Measurements from ENCODE around the gene GPC6. TPM values are rescaled to one million over a fixed set of nuclear protein-coding genes. Genes with fewer than 3 reads are reported as not detected.

GPC6 gene
- total and polyA plus RNA-seq, 4 donors: 5.9 to 29.1 (median 18.2) TPM

DNA sequence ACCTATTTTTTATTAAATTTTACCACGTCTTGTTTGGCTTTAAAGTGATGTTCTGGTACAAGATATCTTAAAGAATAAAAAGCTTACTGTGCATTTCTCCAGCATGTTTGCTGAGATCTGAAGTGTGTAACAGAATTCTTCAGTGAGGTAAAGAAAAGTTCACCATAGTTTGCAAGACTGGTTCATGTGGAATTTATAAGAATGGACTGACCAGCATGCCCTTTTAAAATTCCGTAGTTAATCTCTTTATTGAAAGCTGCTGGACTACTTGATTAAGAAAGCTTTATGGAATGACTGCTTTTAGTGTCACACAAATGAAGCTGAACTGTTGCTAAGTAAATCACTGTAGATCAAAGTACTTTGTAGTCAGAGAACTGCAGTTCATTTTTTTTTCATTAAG, 119.2 kb downstream of the GPC6 start:
- no peaks in the 10 kb centered on the region for H3K36me3 ChIP-seq (ENCODE audit: control insufficient read depth in 4 of 4, insufficient read depth in 3 of 4, low read depth in 1 of 4, low read length in 3 of 4)
- no peak overlapping the region for H3K4me3 ChIP-seq (ENCODE audit: low read depth in 1 of 3, low read length in 3 of 3)
- WGBS: 90% methylated on average over 2 of the region's 2 CpGs
- no peak overlapping the region for H3K27ac ChIP-seq (ENCODE audit: low read depth in 1 of 2, low read length in 2 of 2)
- no peak for DNase-seq (ENCODE audit: low spot score)
- no peaks in the 10 kb centered on the region for H3K4me1 ChIP-seq (ENCODE audit: control insufficient read depth in 4 of 4, insufficient read depth in 4 of 4, low read length in 3 of 4)
- H3K9me3 ChIP-seq (ENCODE audit: control insufficient read depth in 4 of 4, low read length in 3 of 4): peaks cover 0 to 2% (median under 1%) of the 10 kb centered on the region in 4 donors
- H3K9ac ChIP-seq (ENCODE audit: low read depth in 1 of 2, low read length in 2 of 2): no peak overlapping the region
- TF ChIP-seq, protein P1, sequence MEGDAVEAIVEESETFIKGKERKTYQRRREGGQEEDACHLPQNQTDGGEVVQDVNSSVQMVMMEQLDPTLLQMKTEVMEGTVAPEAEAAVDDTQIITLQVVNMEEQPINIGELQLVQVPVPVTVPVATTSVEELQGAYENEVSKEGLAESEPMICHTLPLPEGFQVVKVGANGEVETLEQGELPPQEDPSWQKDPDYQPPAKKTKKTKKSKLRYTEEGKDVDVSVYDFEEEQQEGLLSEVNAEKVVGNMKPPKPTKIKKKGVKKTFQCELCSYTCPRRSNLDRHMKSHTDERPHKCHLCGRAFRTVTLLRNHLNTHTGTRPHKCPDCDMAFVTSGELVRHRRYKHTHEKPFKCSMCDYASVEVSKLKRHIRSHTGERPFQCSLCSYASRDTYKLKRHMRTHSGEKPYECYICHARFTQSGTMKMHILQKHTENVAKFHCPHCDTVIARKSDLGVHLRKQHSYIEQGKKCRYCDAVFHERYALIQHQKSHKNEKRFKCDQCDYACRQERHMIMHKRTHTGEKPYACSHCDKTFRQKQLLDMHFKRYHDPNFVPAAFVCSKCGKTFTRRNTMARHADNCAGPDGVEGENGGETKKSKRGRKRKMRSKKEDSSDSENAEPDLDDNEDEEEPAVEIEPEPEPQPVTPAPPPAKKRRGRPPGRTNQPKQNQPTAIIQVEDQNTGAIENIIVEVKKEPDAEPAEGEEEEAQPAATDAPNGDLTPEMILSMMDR (IDR thresholded peaks at IDR 0.05; ENCODE audit: low read depth, low read length, missing input control): no peak
- TF ChIP-seq HNF4A (conservative IDR thresholded peaks at IDR 0.05) (no peak), EGR1 (IDR thresholded peaks at IDR 0.05; ENCODE audit: low read depth in 2 of 2) (no peak), RXRA (IDR thresholded peaks at IDR 0.05) (no peak), FOXA1 (IDR thresholded peaks at IDR 0.05) (no peak), RAD21 (IDR thresholded peaks at IDR 0.05) (no peak), FOXA2 (IDR thresholded peaks at IDR 0.05) (no peak)
- TF ChIP-seq, protein P2, sequence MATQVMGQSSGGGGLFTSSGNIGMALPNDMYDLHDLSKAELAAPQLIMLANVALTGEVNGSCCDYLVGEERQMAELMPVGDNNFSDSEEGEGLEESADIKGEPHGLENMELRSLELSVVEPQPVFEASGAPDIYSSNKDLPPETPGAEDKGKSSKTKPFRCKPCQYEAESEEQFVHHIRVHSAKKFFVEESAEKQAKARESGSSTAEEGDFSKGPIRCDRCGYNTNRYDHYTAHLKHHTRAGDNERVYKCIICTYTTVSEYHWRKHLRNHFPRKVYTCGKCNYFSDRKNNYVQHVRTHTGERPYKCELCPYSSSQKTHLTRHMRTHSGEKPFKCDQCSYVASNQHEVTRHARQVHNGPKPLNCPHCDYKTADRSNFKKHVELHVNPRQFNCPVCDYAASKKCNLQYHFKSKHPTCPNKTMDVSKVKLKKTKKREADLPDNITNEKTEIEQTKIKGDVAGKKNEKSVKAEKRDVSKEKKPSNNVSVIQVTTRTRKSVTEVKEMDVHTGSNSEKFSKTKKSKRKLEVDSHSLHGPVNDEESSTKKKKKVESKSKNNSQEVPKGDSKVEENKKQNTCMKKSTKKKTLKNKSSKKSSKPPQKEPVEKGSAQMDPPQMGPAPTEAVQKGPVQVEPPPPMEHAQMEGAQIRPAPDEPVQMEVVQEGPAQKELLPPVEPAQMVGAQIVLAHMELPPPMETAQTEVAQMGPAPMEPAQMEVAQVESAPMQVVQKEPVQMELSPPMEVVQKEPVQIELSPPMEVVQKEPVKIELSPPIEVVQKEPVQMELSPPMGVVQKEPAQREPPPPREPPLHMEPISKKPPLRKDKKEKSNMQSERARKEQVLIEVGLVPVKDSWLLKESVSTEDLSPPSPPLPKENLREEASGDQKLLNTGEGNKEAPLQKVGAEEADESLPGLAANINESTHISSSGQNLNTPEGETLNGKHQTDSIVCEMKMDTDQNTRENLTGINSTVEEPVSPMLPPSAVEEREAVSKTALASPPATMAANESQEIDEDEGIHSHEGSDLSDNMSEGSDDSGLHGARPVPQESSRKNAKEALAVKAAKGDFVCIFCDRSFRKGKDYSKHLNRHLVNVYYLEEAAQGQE (IDR thresholded peaks at IDR 0.05): no peak
- TF ChIP-seq, protein P3, sequence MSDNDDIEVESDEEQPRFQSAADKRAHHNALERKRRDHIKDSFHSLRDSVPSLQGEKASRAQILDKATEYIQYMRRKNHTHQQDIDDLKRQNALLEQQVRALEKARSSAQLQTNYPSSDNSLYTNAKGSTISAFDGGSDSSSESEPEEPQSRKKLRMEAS (IDR thresholded peaks at IDR 0.05): no peak
- TF ChIP-seq, protein P4, sequence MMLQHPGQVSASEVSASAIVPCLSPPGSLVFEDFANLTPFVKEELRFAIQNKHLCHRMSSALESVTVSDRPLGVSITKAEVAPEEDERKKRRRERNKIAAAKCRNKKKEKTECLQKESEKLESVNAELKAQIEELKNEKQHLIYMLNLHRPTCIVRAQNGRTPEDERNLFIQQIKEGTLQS (IDR thresholded peaks at IDR 0.05): no peak
- no peaks in the 10 kb centered on the region for H3K27me3 ChIP-seq (ENCODE audit: control insufficient read depth in 4 of 4, insufficient read depth in 4 of 4, low read length in 3 of 4)

DNA sequence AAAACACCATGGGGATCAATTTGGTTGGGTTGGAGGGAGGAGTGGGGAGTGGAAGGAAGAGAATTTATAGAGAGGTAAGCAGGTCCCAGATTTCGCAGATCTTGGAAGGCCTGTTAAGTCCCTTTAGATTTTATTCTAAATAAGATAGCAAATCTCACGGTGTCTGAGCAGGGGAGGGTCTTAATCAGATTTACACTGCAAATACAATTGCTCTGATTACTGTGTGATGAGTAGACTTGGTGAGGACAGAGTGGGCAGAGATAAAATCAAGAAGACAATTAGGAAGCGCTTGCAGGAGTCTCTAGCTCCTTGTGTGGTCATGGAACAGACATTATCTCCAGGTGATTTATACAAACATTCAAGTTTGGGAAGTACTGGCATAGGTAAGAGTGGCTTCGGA, 126.0 kb downstream of the GPC6 start:
- Histone ChIP-seq H3K27ac (ENCODE audit: low read depth in 1 of 2, low read length in 2 of 2) (no peak overlapping the region), H3K27me3 (ENCODE audit: control insufficient read depth in 4 of 4, insufficient read depth in 4 of 4, low read length in 3 of 4) (no peaks in the 10 kb centered on the region), H3K9me3 (ENCODE audit: control insufficient read depth in 4 of 4, low read length in 3 of 4) (peaks cover 0 to 2% (median 0%) of the 10 kb centered on the region in 4 donors), H3K4me3 (ENCODE audit: low read depth in 1 of 3, low read length in 3 of 3) (no peak overlapping the region), H3K36me3 (ENCODE audit: control insufficient read depth in 4 of 4, insufficient read depth in 3 of 4, low read depth in 1 of 4, low read length in 3 of 4) (no peaks in the 10 kb centered on the region), H3K4me1 (ENCODE audit: control insufficient read depth in 4 of 4, insufficient read depth in 4 of 4, low read length in 3 of 4) (no peaks in the 10 kb centered on the region), H3K9ac (ENCODE audit: low read depth in 1 of 2, low read length in 2 of 2) (no peak overlapping the region)
- DNase-seq (ENCODE audit: low spot score): no peak
- TF ChIP-seq RXRA (IDR thresholded peaks at IDR 0.05): no peak
- WGBS: 91% methylated on average over 4 of the region's 4 CpGs

DNA sequence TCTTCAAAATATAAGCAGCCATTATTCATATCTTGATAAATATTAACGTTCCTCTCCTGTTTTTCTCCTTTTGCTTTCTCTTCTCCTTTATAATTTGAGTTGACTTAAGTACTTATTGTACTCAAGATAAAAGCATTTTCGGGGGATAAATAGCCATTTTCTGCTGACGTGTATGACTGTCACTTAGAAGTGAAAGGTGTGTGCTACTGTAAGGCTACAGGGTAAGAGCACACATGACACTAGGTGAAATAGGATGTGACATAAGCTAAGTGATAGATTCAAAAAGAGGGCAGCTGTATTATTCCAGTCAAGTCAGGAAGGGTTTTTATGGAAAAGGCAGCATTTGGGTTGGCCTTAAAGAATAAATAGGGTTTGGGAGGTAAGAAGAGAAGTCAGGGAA, 128.5 kb downstream of the GPC6 start:
- no peak overlapping the region for H3K27ac ChIP-seq (ENCODE audit: low read depth in 1 of 2, low read length in 2 of 2)
- no peak overlapping the region for H3K9ac ChIP-seq (ENCODE audit: low read depth in 1 of 2, low read length in 2 of 2)
- H3K4me1 ChIP-seq (ENCODE audit: control insufficient read depth in 4 of 4, insufficient read depth in 4 of 4, low read length in 3 of 4): no peaks in the 10 kb centered on the region
- no peaks in the 10 kb centered on the region for H3K36me3 ChIP-seq (ENCODE audit: control insufficient read depth in 4 of 4, insufficient read depth in 3 of 4, low read depth in 1 of 4, low read length in 3 of 4)
- no peaks in the 10 kb centered on the region for H3K27me3 ChIP-seq (ENCODE audit: control insufficient read depth in 4 of 4, insufficient read depth in 4 of 4, low read length in 3 of 4)
- H3K9me3 ChIP-seq (ENCODE audit: control insufficient read depth in 4 of 4, low read length in 3 of 4): no peaks in the 10 kb centered on the region
- DNase-seq (ENCODE audit: low spot score): no peak
- no peak overlapping the region for H3K4me3 ChIP-seq (ENCODE audit: low read depth in 1 of 3, low read length in 3 of 3)
- 90% methylated on average over 3 of the region's 3 CpGs for WGBS
- TF ChIP-seq, protein P5, sequence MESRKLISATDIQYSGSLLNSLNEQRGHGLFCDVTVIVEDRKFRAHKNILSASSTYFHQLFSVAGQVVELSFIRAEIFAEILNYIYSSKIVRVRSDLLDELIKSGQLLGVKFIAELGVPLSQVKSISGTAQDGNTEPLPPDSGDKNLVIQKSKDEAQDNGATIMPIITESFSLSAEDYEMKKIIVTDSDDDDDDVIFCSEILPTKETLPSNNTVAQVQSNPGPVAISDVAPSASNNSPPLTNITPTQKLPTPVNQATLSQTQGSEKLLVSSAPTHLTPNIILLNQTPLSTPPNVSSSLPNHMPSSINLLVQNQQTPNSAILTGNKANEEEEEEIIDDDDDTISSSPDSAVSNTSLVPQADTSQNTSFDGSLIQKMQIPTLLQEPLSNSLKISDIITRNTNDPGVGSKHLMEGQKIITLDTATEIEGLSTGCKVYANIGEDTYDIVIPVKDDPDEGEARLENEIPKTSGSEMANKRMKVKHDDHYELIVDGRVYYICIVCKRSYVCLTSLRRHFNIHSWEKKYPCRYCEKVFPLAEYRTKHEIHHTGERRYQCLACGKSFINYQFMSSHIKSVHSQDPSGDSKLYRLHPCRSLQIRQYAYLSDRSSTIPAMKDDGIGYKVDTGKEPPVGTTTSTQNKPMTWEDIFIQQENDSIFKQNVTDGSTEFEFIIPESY (IDR thresholded peaks at IDR 0.05): no peak
- TF ChIP-seq RXRA (IDR thresholded peaks at IDR 0.05) (no peak), HNF4G (IDR thresholded peaks at IDR 0.05) (no peak), JUND (IDR thresholded peaks at IDR 0.05) (no peak), FOXA1 (IDR thresholded peaks at IDR 0.05) (no peak)
- TF ChIP-seq, protein P2 (IDR thresholded peaks at IDR 0.05): no peak
- TF ChIP-seq, protein P1 (IDR thresholded peaks at IDR 0.05; ENCODE audit: low read depth, low read length, missing input control): no peak

All from liver (tissue), 9 donors.